ENCODE data around the gene ZFP36L2. TPM values are rescaled to one million over a fixed set of nuclear protein-coding genes. Genes with fewer than 3 reads are reported as not detected.

Gene ZFP36L2
- total and polyA plus RNA-seq, 10 of the 15 experiments (the other 5 are each of a cell fraction or from before 2014, with no cell fraction given) = 4.3 to 64.9 (median 19.5) TPM

DNA sequence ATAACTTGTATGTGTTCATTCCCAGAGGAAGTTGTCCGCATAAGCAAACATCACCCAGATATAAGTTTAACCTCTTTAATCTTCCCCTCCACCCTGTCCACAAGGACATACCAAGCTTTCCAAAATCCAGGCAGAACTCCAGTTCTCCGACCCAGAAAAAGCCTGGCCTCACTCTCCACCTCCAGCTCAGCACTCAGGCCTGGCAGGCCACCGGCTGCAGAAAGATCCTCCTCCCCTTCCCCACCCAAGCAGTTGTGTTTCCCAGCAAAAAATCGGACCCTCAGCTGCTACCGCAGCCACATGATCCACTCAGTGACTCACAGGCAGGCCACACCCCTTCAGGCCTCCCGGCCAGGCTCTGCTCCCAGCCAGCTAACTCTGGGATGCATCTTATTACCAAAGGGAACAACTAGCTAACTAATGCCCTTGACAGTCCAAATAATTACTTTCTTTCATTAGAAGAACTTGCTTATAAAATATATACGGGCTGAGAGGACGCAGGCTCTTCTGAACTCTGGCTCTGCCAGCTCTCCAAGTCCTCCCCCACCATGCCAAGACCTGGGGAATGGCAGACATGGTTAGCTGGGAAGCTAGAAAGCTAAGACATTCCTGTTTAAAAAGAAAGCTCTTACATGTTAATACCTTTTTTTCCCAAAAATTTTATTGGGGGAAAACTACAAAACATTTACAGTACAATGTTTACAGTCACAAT lies 4.5 kb downstream of the ZFP36L2 start:
- no peak for FAIRE-seq
- Histone ChIP-seq H3K4me3 (peak overlapping the region; percentile 81), H3K27me3 (replicated peaks in 1 of 2; ENCODE audit: control insufficient read depth in 2 of 2, insufficient read depth in 2 of 2, low read length in 1 of 2) (no peaks in the 10 kb centered on the region), H2AFZ (ENCODE audit: control insufficient read depth, low read depth, low read length) (no peak overlapping the region; the same call in 1 of the 2 replicates), H3K4me2 (ENCODE audit: control insufficient read depth, insufficient read depth) (peak overlapping the region; percentile 99), H3K9ac (ENCODE audit: control insufficient read depth, insufficient read depth, low read length) (peak overlapping the region; percentile 82), H3K27ac (ENCODE audit: control insufficient read depth, insufficient read depth) (peak overlapping the region; percentile 88), H3K9me3 (replicated peaks; ENCODE audit: control insufficient read depth, insufficient read depth, low read length) (no peaks in the 10 kb centered on the region), H3K36me3 (ENCODE audit: control insufficient read depth in 2 of 2, insufficient read depth in 2 of 2, low read length in 1 of 2) (no peaks in the 10 kb centered on the region; a peak in 3 of 4 replicates), H4K20me1 (ENCODE audit: control insufficient read depth, insufficient read depth) (no peaks in the 10 kb centered on the region), H3K79me2 (ENCODE audit: control insufficient read depth, insufficient read depth, low read length) (peaks cover 63% of the 10 kb centered on the region), H3K4me1 (ENCODE audit: control insufficient read depth, insufficient read depth, low read length) (peaks cover 31% of the 10 kb centered on the region)
- ChIA-PET RAD21 (ENCODE audit: unreplicated experiment) (interaction anchor here (0.7 to 5.2 kb wide), 25 partner anchors 12 to 411 kb away, joined by 3 to 46 read pairs (median 4); no protein-coding TSS in a partner anchor), SMC1A (ENCODE audit: uncharacterized antibody, unreplicated experiment) (interaction anchor here (0.7 to 11.4 kb wide), 22 partner anchors 7 to 362 kb away, joined by 3 to 147 read pairs (median 4); no protein-coding TSS in a partner anchor), POLR2A (interaction anchor here (0.5 to 3.7 kb wide), 10 partner anchors 27 to 262 kb away, joined by 3 to 30 read pairs (median 5); no protein-coding TSS in a partner anchor), CTCF (interaction anchor here (0.7 to 6.3 kb wide), 24 partner anchors 7 to 348 kb away, joined by 3 to 69 read pairs (median 6); no protein-coding TSS in a partner anchor)
- DNase-seq (ENCODE audit: low read depth, low spot score) = no peak
- WGBS (ENCODE audit: insufficient coverage, insufficient replicate concordance, low lambda C conversion rate, missing lambda C conversion rate) = 12% methylated on average over 8 of the region's 8 CpGs
- intact Hi-C loops (cut with micrococcal nuclease; ENCODE audit: unreplicated experiment) = loop anchor here (2.0 to 10.0 kb wide), 3 partner anchors 27 to 367 kb away; no protein-coding TSS in a partner anchor
- in situ Hi-C loops (cut with MboI) = no loop called here
- BruUV-seq (replicated peaks) = no TSS peak
- no peak for ATAC-seq
- peak; percentile 15 for TF ChIP-seq MEF2B (IDR thresholded peaks at IDR 0.05; ENCODE audit: partially characterized antibody, poor library complexity, severe bottlenecking)
- TF ChIP-seq, protein P1, sequence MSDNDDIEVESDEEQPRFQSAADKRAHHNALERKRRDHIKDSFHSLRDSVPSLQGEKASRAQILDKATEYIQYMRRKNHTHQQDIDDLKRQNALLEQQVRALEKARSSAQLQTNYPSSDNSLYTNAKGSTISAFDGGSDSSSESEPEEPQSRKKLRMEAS (IDR thresholded peaks at IDR 0.05; ENCODE audit: low read depth, low read length) = peak; percentile 63; the same call in 1 of the 2 replicates
- 0 out of 2 replicates have a peak, but pooled peaks have one; percentile 10 for TF ChIP-seq PAX5 (IDR thresholded peaks at IDR 0.05; ENCODE audit: borderline replicate concordance, low read depth, low read length)
- TF ChIP-seq NR2C1 (IDR thresholded peaks at IDR 0.05) = no peak
- TF ChIP-seq, protein P2, sequence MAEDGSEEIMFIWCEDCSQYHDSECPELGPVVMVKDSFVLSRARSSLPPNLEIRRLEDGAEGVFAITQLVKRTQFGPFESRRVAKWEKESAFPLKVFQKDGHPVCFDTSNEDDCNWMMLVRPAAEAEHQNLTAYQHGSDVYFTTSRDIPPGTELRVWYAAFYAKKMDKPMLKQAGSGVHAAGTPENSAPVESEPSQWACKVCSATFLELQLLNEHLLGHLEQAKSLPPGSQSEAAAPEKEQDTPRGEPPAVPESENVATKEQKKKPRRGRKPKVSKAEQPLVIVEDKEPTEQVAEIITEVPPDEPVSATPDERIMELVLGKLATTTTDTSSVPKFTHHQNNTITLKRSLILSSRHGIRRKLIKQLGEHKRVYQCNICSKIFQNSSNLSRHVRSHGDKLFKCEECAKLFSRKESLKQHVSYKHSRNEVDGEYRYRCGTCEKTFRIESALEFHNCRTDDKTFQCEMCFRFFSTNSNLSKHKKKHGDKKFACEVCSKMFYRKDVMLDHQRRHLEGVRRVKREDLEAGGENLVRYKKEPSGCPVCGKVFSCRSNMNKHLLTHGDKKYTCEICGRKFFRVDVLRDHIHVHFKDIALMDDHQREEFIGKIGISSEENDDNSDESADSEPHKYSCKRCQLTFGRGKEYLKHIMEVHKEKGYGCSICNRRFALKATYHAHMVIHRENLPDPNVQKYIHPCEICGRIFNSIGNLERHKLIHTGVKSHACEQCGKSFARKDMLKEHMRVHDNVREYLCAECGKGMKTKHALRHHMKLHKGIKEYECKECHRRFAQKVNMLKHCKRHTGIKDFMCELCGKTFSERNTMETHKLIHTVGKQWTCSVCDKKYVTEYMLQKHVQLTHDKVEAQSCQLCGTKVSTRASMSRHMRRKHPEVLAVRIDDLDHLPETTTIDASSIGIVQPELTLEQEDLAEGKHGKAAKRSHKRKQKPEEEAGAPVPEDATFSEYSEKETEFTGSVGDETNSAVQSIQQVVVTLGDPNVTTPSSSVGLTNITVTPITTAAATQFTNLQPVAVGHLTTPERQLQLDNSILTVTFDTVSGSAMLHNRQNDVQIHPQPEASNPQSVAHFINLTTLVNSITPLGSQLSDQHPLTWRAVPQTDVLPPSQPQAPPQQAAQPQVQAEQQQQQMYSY (CRISPR knock-in tag; IDR thresholded peaks at IDR 0.05) = 0 out of 2 replicates have a peak, but pooled peaks have one; percentile 6
- TF ChIP-seq E2F8 (IDR thresholded peaks at IDR 0.05; ENCODE audit: low read depth, partially characterized antibody) = no peak
- TF ChIP-seq, protein P3, sequence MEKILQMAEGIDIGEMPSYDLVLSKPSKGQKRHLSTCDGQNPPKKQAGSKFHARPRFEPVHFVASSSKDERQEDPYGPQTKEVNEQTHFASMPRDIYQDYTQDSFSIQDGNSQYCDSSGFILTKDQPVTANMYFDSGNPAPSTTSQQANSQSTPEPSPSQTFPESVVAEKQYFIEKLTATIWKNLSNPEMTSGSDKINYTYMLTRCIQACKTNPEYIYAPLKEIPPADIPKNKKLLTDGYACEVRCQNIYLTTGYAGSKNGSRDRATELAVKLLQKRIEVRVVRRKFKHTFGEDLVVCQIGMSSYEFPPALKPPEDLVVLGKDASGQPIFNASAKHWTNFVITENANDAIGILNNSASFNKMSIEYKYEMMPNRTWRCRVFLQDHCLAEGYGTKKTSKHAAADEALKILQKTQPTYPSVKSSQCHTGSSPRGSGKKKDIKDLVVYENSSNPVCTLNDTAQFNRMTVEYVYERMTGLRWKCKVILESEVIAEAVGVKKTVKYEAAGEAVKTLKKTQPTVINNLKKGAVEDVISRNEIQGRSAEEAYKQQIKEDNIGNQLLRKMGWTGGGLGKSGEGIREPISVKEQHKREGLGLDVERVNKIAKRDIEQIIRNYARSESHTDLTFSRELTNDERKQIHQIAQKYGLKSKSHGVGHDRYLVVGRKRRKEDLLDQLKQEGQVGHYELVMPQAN (conservative IDR thresholded peaks at IDR 0.05) = peak; percentile 50; the same call in 1 of the 2 replicates
- no peak for TF ChIP-seq CEBPZ (IDR thresholded peaks at IDR 0.05; ENCODE audit: low read depth, low read length)
